Esophagus squamous epithelium (tissue), 4 donors: Measurements from ENCODE around the gene STMN1.

Experiments
- CTCF ChIP-seq, 6 experiments: fragments of 450-650 bp in 4 of 6; fragments of 200-600 bp in 2 of 6; sonication (generic) in 2 of 6; IDR thresholded peaks; one replicate each; pipeline ENCODE4 v1.5.1; 2016 to 2019; ENCODE audit warnings: antibody characterized with exemption in 6 of 6, mild to moderate bottlenecking in 4 of 6, moderate library complexity in 4 of 6
- POLR2A ChIP-seq, 4 donors: fragments of 450-650 bp; IDR thresholded peaks; one replicate each; pipeline ENCODE4 v1.6.1; 2017; ENCODE audit warnings: antibody characterized with exemption in 4 of 4, mild to moderate bottlenecking in 4 of 4, moderate library complexity in 3 of 4

DNA sequence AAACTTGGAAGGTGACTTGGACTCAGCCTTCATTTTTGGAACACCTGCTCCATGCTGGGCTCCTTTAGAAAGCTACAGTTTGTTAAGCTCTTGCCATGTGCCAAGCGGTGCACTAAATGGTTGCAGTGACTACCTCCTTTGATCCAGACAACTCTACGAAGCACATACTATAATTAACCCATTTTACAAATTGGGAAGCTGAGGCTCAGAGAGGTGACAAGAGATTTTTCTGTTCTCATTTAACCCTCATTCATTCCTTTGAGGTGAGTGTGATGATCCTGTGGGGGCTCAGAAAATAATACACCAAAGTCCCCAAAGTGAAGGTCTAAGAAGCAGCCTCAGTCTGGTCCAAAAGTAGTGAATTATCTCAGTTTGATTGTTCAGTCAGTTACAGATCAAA is 29.1 kb downstream of the STMN1 start:
- TF ChIP-seq CTCF (IDR thresholded peaks at IDR 0.05) (no peak), POLR2A (IDR thresholded peaks at IDR 0.05) (no peak)
